Smooth muscle cell (in vitro differentiated cells): ENCODE data around the gene CLPTM1. TPM values are rescaled to one million over a fixed set of nuclear protein-coding genes. Genes with fewer than 3 reads are reported as not detected.

Source experiments
- DNase-seq: peaks from one replicate; lab custom pipeline; 2025; ENCODE audit not compliant: unreplicated experiment; lab: John Stamatoyannopoulos, UW
- H2AFZ ChIP-seq: fragments of 200-600 bp; sonication (generic); 2 replicates; pipeline ENCODE4 v1.6.0; 2016; ENCODE audit warnings: antibody characterized with exemption, low read depth, mild to moderate bottlenecking
- H3F3A ChIP-seq: fragments of 200-600 bp; sonication (generic); 2 replicates; pipeline ENCODE4 v1.6.0; 2017; ENCODE audit warnings: antibody characterized with exemption, low read depth
- H3K27ac ChIP-seq: fragments of 200-600 bp; sonication (generic); 2 replicates; pipeline ENCODE4 v1.5.1; 2016; ENCODE audit warnings: low read depth, mild to moderate bottlenecking
- H3K27me3 ChIP-seq: fragments of 200-600 bp; sonication (generic); 2 replicates; pipeline ENCODE4 v1.6.1; 2016; ENCODE audit warnings: low read depth, mild to moderate bottlenecking
- H3K36me3 ChIP-seq: fragments of 200-600 bp; sonication (generic); 2 replicates; pipeline ENCODE4 v1.5.1; 2016; ENCODE audit warnings: low read depth
- H3K4me1 ChIP-seq: fragments of 200-600 bp; sonication (generic); 2 replicates; pipeline ENCODE4 v1.5.1; 2016; ENCODE audit warnings: low read depth
- H3K4me2 ChIP-seq: fragments of 200-600 bp; sonication (generic); 2 replicates; pipeline ENCODE4 v1.6.0; 2016; ENCODE audit warnings: mild to moderate bottlenecking
- H3K4me3 ChIP-seq: fragments of 200-600 bp; sonication (generic); 2 replicates; pipeline ENCODE4 v1.5.1; 2016; ENCODE audit warnings: mild to moderate bottlenecking
- H3K79me2 ChIP-seq: fragments of 200-600 bp; sonication (generic); 2 replicates; pipeline ENCODE4 v1.6.0; 2016; ENCODE audit warnings: low read depth, mild to moderate bottlenecking
- H3K9ac ChIP-seq: fragments of 200-600 bp; sonication (generic); 2 replicates; pipeline ENCODE4 v1.6.0; 2016; ENCODE audit warnings: low read depth
- H3K9me3 ChIP-seq: fragments of 200-600 bp; sonication (generic); replicated peaks from 2 replicates; pipeline ENCODE4 v1.5.1; 2016; ENCODE audit warnings: low read depth
- H4K20me1 ChIP-seq: fragments of 200-600 bp; sonication (generic); 2 replicates; pipeline ENCODE4 v1.6.0; 2016; ENCODE audit warnings: low read depth
- CTCF ChIP-seq: fragments of 200-600 bp; sonication (generic); IDR thresholded peaks from 2 replicates; pipeline ENCODE4 v1.5.1; 2017; ENCODE audit warnings: borderline replicate concordance, mild to moderate bottlenecking, antibody characterized with exemption; ENCODE audit not compliant: insufficient read depth, poor library complexity, severe bottlenecking
- WGBS: methylation state at CpG from one replicate; pipeline ENCODE4 v1.1.7; 2016; ENCODE audit warnings: low lambda C conversion rate; 5-methylcytosine and 5-hydroxymethylcytosine counted together
- polyA plus RNA-seq: library from polyadenylated mRNA; unstranded; fragments of >200 nt; fragmentation: Nextera tagmentation; extraction: Ambion mirVana; gene quantifications from 2 replicates; pipeline ENCODE4 v1.2.1, GENCODE V29; 2016
- total RNA-seq: library from RNA; depleted of rRNA; stranded (reverse); fragments of >200 nt; gene quantifications from 2 replicates; pipeline ENCODE4 v1.2.3, GENCODE V29; 2014

CLPTM1 gene
- total and polyA plus RNA-seq, 2 experiments from 2014 or later, result 41.9 to 62.1 TPM

GRCh38 chr19:45021971-45022370 is 66.8 kb downstream of the CLPTM1 start:
- H3K79me2 ChIP-seq, result no peaks in the 10 kb centered on the region
- DNase-seq, result no peak
- 94% methylated on average over 10 of the region's 14 CpGs for WGBS

GRCh38 chr19:45023048-45023447 is 67.9 kb downstream of the CLPTM1 start:
- Histone ChIP-seq H3K9ac (no peak overlapping the region), H3K27me3 (no peaks in the 10 kb centered on the region), H3F3A (no peaks in the 10 kb centered on the region), H2AFZ (no peak overlapping the region), H3K4me2 (no peak overlapping the region), H3K9me3 (no peaks in the 10 kb centered on the region), H4K20me1 (no peaks in the 10 kb centered on the region), H3K4me1 (no peaks in the 10 kb centered on the region), H3K27ac (no peak overlapping the region), H3K4me3 (no peak overlapping the region), H3K36me3 (no peaks in the 10 kb centered on the region), H3K79me2 (no peaks in the 10 kb centered on the region)
- no peak for DNase-seq
- WGBS, result 87% methylated on average over 4 of the region's 4 CpGs
- TF ChIP-seq CTCF, result no peak

More at GRCh38 chr19:45021971-45022370, 66.8 kb downstream of the CLPTM1 start:
- no peak overlapping the region for H3K4me2 ChIP-seq
- no peak overlapping the region for H3K9ac ChIP-seq
- no peaks in the 10 kb centered on the region for H3F3A ChIP-seq
- no peak overlapping the region for H3K4me3 ChIP-seq
- TF ChIP-seq CTCF, result no peak
- H3K27me3 ChIP-seq, result no peaks in the 10 kb centered on the region
- no peaks in the 10 kb centered on the region for H4K20me1 ChIP-seq
- H2AFZ ChIP-seq, result no peak overlapping the region
- H3K27ac ChIP-seq, result no peak overlapping the region
- H3K36me3 ChIP-seq, result no peaks in the 10 kb centered on the region
- no peaks in the 10 kb centered on the region for H3K4me1 ChIP-seq
- H3K9me3 ChIP-seq, result no peaks in the 10 kb centered on the region

- Histone ChIP-seq H3K4me2 (no peak overlapping the region), H3K27me3 (no peaks in the 10 kb centered on the region), H3K4me1 (no peaks in the 10 kb centered on the region), H3K9ac (no peak overlapping the region), H3K79me2 (no peaks in the 10 kb centered on the region), H3K9me3 (no peaks in the 10 kb centered on the region), H3K27ac (no peak overlapping the region), H3K4me3 (no peak overlapping the region), H3F3A (no peaks in the 10 kb centered on the region), H2AFZ (no peak overlapping the region), H3K36me3 (peaks cover 9% of the 10 kb centered on the region), H4K20me1 (no peaks in the 10 kb centered on the region)
- no peak for DNase-seq
- WGBS, result 95% methylated on average over 9 of the region's 9 CpGs
- no peak for TF ChIP-seq CTCF
Measured at GRCh38 chr19:45025264-45025663, 70.1 kb downstream of the CLPTM1 start.

GRCh38 chr19:45027371-45027770 is 72.2 kb downstream of the CLPTM1 start:
- H3K4me2 ChIP-seq, result no peak overlapping the region
- H3K36me3 ChIP-seq, result peaks cover 9% of the 10 kb centered on the region
- no peak overlapping the region for H3K4me3 ChIP-seq
- H4K20me1 ChIP-seq, result no peaks in the 10 kb centered on the region
- no peak for DNase-seq
- H3F3A ChIP-seq, result no peaks in the 10 kb centered on the region
- no peaks in the 10 kb centered on the region for H3K4me1 ChIP-seq
- H3K9ac ChIP-seq, result no peak overlapping the region
- H3K9me3 ChIP-seq, result no peaks in the 10 kb centered on the region
- WGBS, result 97% methylated on average over 2 of the region's 2 CpGs
- H3K79me2 ChIP-seq, result no peaks in the 10 kb centered on the region
- no peak for TF ChIP-seq CTCF
- H3K27me3 ChIP-seq, result no peaks in the 10 kb centered on the region
- no peak overlapping the region for H2AFZ ChIP-seq
- H3K27ac ChIP-seq, result no peak overlapping the region
